Stimulated activated naive CD8-positive, alpha-beta T cell treated with anti-CD3 and anti-CD28 coated beads, Interleukin-15, Interleukin-2, amounts not matched to agents 100 ng/mL and 50 ng/mL, for 24 hours (primary cell): Measurements from ENCODE around the gene GLI2.

Experiments
- H3K27ac Mint-ChIP-seq: one replicate; pipeline ENCODE4 v1.8.0; 2021; ENCODE audit warnings: mild to moderate bottlenecking, mixed read lengths
- H3K27me3 Mint-ChIP-seq: one replicate; pipeline ENCODE4 v1.8.0; 2021; ENCODE audit warnings: mixed read lengths
- H3K36me3 Mint-ChIP-seq: one replicate; pipeline ENCODE4 v1.8.0; 2021; ENCODE audit warnings: low read depth, mixed read lengths
- H3K4me1 Mint-ChIP-seq: one replicate; pipeline ENCODE4 v1.8.0; 2021; ENCODE audit warnings: low read depth, mixed read lengths
- H3K4me3 Mint-ChIP-seq: one replicate; pipeline ENCODE4 v1.8.0; 2021; ENCODE audit warnings: mild to moderate bottlenecking, mixed read lengths
- H3K9me3 Mint-ChIP-seq: one replicate; pipeline ENCODE4 v1.8.0; 2021; ENCODE audit warnings: mixed read lengths

Gene GLI2

GRCh38 chr2:120735746-120736170 lies at the start of gene GLI2:
Gene GLI2, plus strand, starts transcription at chr2:120735868. Its CDS starts 61,453 bp downstream, at chr2:120797321.
- H3K9me3 Mint-ChIP-seq, result no peaks in the 10 kb centered on the region
- H3K4me1 Mint-ChIP-seq, result no peaks in the 10 kb centered on the region
- H3K27ac Mint-ChIP-seq, result no peak within 1 kb of the TSS
- H3K27me3 Mint-ChIP-seq, result peaks cover 60% of the 10 kb centered on the region
- H3K4me3 Mint-ChIP-seq, result no peak within 1 kb of the TSS
- no peaks in the 10 kb centered on the region for H3K36me3 Mint-ChIP-seq

GRCh38 chr2:120685974-120686297 lies 49.7 kb upstream of the GLI2 start:
- peaks cover 14% of the 10 kb centered on the region for H3K27me3 Mint-ChIP-seq
- no peak overlapping the region for H3K27ac Mint-ChIP-seq
- no peaks in the 10 kb centered on the region for H3K36me3 Mint-ChIP-seq
- no peak overlapping the region for H3K4me3 Mint-ChIP-seq
- no peaks in the 10 kb centered on the region for H3K9me3 Mint-ChIP-seq
- H3K4me1 Mint-ChIP-seq, result no peaks in the 10 kb centered on the region

- no peaks in the 10 kb centered on the region for H3K4me1 Mint-ChIP-seq
- H3K4me3 Mint-ChIP-seq, result no peak overlapping the region
- no peak overlapping the region for H3K27ac Mint-ChIP-seq
- H3K9me3 Mint-ChIP-seq, result no peaks in the 10 kb centered on the region
- H3K36me3 Mint-ChIP-seq, result no peaks in the 10 kb centered on the region
- peaks cover 14% of the 10 kb centered on the region for H3K27me3 Mint-ChIP-seq
These were observed 49.0 kb upstream of the GLI2 start for GRCh38 chr2:120686511-120687168.

GRCh38 chr2:120687210-120687609 lies 48.5 kb upstream of the GLI2 start:
- H3K27me3 Mint-ChIP-seq, result peaks cover 14% of the 10 kb centered on the region

GRCh38 chr2:120690521-120690920 lies 45.1 kb upstream of the GLI2 start:
- no peaks in the 10 kb centered on the region for H3K4me1 Mint-ChIP-seq
- no peaks in the 10 kb centered on the region for H3K36me3 Mint-ChIP-seq
- H3K27ac Mint-ChIP-seq, result no peak overlapping the region
- H3K9me3 Mint-ChIP-seq, result no peaks in the 10 kb centered on the region
- H3K27me3 Mint-ChIP-seq, result peaks cover 37% of the 10 kb centered on the region
- no peak overlapping the region for H3K4me3 Mint-ChIP-seq

More at GRCh38 chr2:120687210-120687609, 48.5 kb upstream of the GLI2 start:
- Mint-ChIP-seq H3K4me1 (no peaks in the 10 kb centered on the region), H3K27ac (no peak overlapping the region), H3K4me3 (no peak overlapping the region), H3K36me3 (no peaks in the 10 kb centered on the region), H3K9me3 (no peaks in the 10 kb centered on the region)

- H3K36me3 Mint-ChIP-seq, result no peaks in the 10 kb centered on the region
- peaks cover 44% of the 10 kb centered on the region for H3K27me3 Mint-ChIP-seq
These were observed 44.3 kb upstream of the GLI2 start for GRCh38 chr2:120691410-120691809.

GRCh38 chr2:120692691-120693090 lies 43.0 kb upstream of the GLI2 start:
- Mint-ChIP-seq H3K36me3 (no peaks in the 10 kb centered on the region), H3K27ac (no peak overlapping the region), H3K4me3 (no peak overlapping the region), H3K4me1 (no peaks in the 10 kb centered on the region), H3K27me3 (peaks cover 52% of the 10 kb centered on the region), H3K9me3 (no peaks in the 10 kb centered on the region)

More at GRCh38 chr2:120691410-120691809, 44.3 kb upstream of the GLI2 start:
- H3K4me1 Mint-ChIP-seq, result no peaks in the 10 kb centered on the region
- no peak overlapping the region for H3K4me3 Mint-ChIP-seq
- no peak overlapping the region for H3K27ac Mint-ChIP-seq
- no peaks in the 10 kb centered on the region for H3K9me3 Mint-ChIP-seq

GRCh38 chr2:120693121-120693520 lies 42.5 kb upstream of the GLI2 start:
- no peak overlapping the region for H3K27ac Mint-ChIP-seq
- H3K9me3 Mint-ChIP-seq, result no peaks in the 10 kb centered on the region
- no peaks in the 10 kb centered on the region for H3K36me3 Mint-ChIP-seq
- peaks cover 53% of the 10 kb centered on the region for H3K27me3 Mint-ChIP-seq
- no peaks in the 10 kb centered on the region for H3K4me1 Mint-ChIP-seq
- H3K4me3 Mint-ChIP-seq, result no peak overlapping the region

GRCh38 chr2:120694034-120694433 lies 41.6 kb upstream of the GLI2 start:
- H3K9me3 Mint-ChIP-seq, result no peaks in the 10 kb centered on the region
- H3K4me1 Mint-ChIP-seq, result no peaks in the 10 kb centered on the region
- H3K4me3 Mint-ChIP-seq, result no peak overlapping the region
- H3K27me3 Mint-ChIP-seq, result peaks cover 52% of the 10 kb centered on the region
- H3K36me3 Mint-ChIP-seq, result no peaks in the 10 kb centered on the region
- no peak overlapping the region for H3K27ac Mint-ChIP-seq

GRCh38 chr2:120697471-120697870 lies 38.2 kb upstream of the GLI2 start:
- no peak overlapping the region for H3K27ac Mint-ChIP-seq
- no peaks in the 10 kb centered on the region for H3K4me1 Mint-ChIP-seq
- H3K4me3 Mint-ChIP-seq, result no peak overlapping the region
- H3K36me3 Mint-ChIP-seq, result no peaks in the 10 kb centered on the region
- H3K9me3 Mint-ChIP-seq, result no peaks in the 10 kb centered on the region
- peaks cover 43% of the 10 kb centered on the region for H3K27me3 Mint-ChIP-seq

- Mint-ChIP-seq H3K36me3 (no peaks in the 10 kb centered on the region), H3K27me3 (peaks cover 28% of the 10 kb centered on the region), H3K4me1 (no peaks in the 10 kb centered on the region)
These were observed 36.4 kb upstream of the GLI2 start for GRCh38 chr2:120699292-120699691.

GRCh38 chr2:120700659-120701058 lies 35.0 kb upstream of the GLI2 start:
- H3K27ac Mint-ChIP-seq, result no peak overlapping the region
- no peaks in the 10 kb centered on the region for H3K9me3 Mint-ChIP-seq
- H3K4me3 Mint-ChIP-seq, result no peak overlapping the region
- H3K4me1 Mint-ChIP-seq, result no peaks in the 10 kb centered on the region
- no peaks in the 10 kb centered on the region for H3K36me3 Mint-ChIP-seq
- H3K27me3 Mint-ChIP-seq, result peaks cover 18% of the 10 kb centered on the region

More at GRCh38 chr2:120699292-120699691, 36.4 kb upstream of the GLI2 start:
- Mint-ChIP-seq H3K27ac (no peak overlapping the region), H3K4me3 (no peak overlapping the region), H3K9me3 (no peaks in the 10 kb centered on the region)

- H3K9me3 Mint-ChIP-seq, result no peaks in the 10 kb centered on the region
- H3K4me1 Mint-ChIP-seq, result no peaks in the 10 kb centered on the region
- peaks cover 15% of the 10 kb centered on the region for H3K27me3 Mint-ChIP-seq
- H3K36me3 Mint-ChIP-seq, result no peaks in the 10 kb centered on the region
- H3K4me3 Mint-ChIP-seq, result no peak overlapping the region
- H3K27ac Mint-ChIP-seq, result no peak overlapping the region
These were observed 34.6 kb upstream of the GLI2 start for GRCh38 chr2:120701096-120701495.

- Mint-ChIP-seq H3K4me1 (no peaks in the 10 kb centered on the region), H3K27me3 (peaks cover 12% of the 10 kb centered on the region), H3K4me3 (no peak overlapping the region), H3K27ac (no peak overlapping the region), H3K9me3 (no peaks in the 10 kb centered on the region), H3K36me3 (no peaks in the 10 kb centered on the region)
These were observed 34.2 kb upstream of the GLI2 start for GRCh38 chr2:120701499-120701898.

GRCh38 chr2:120702061-120702460 lies 33.6 kb upstream of the GLI2 start:
- Mint-ChIP-seq H3K4me1 (no peaks in the 10 kb centered on the region), H3K9me3 (no peaks in the 10 kb centered on the region), H3K4me3 (no peak overlapping the region), H3K27me3 (peaks cover 7% of the 10 kb centered on the region), H3K27ac (no peak overlapping the region), H3K36me3 (no peaks in the 10 kb centered on the region)

- no peaks in the 10 kb centered on the region for H3K36me3 Mint-ChIP-seq
- peaks cover 3% of the 10 kb centered on the region for H3K27me3 Mint-ChIP-seq
- no peaks in the 10 kb centered on the region for H3K4me1 Mint-ChIP-seq
- no peak overlapping the region for H3K4me3 Mint-ChIP-seq
- H3K27ac Mint-ChIP-seq, result no peak overlapping the region
- no peaks in the 10 kb centered on the region for H3K9me3 Mint-ChIP-seq
These were observed 32.9 kb upstream of the GLI2 start for GRCh38 chr2:120702801-120703200.
